ENCODE data around the gene NMRK1.

Gene NMRK1

GRCh38 chr9:75101004-75101588, 13.1 kb upstream of the NMRK1 start:
- DNase-seq: no peak

GRCh38 chr9:75096796-75097195, 8.8 kb upstream of the NMRK1 start:
- no peak for DNase-seq

- DNase-seq: no peak
These were observed 4.8 kb upstream of the NMRK1 start for GRCh38 chr9:75092766-75093165.

GRCh38 chr9:75090579-75090978, 2.6 kb upstream of the NMRK1 start:
- DNase-seq: no peak

GRCh38 chr9:75089373-75089766, 1.4 kb upstream of the NMRK1 start:
- no peak for DNase-seq

- peak; percentile 69 for DNase-seq
These were observed 854 bp upstream of the NMRK1 start for GRCh38 chr9:75088646-75089372.

GRCh38 chr9:75087289-75087823, 599 bp downstream of the NMRK1 start:
- DNase-seq: peak; percentile 35

- DNase-seq: no peak
These were observed 1.2 kb downstream of the NMRK1 start for GRCh38 chr9:75086541-75087288.

GRCh38 chr9:75085640-75086039, 2.3 kb downstream of the NMRK1 start:
- DNase-seq: no peak

GRCh38 chr9:75084081-75084672, 3.8 kb downstream of the NMRK1 start:
- DNase-seq: no peak

- no peak for DNase-seq
These were observed 4.6 kb downstream of the NMRK1 start for GRCh38 chr9:75083188-75083970.

GRCh38 chr9:75081632-75082031, 6.3 kb downstream of the NMRK1 start:
- no peak for DNase-seq

GRCh38 chr9:75072895-75073294, 15.1 kb downstream of the NMRK1 start:
- DNase-seq: no peak

- no peak for DNase-seq
These were observed 16.3 kb downstream of the NMRK1 start for GRCh38 chr9:75071530-75072122.

- no peak for DNase-seq
These were observed 18.8 kb downstream of the NMRK1 start for GRCh38 chr9:75069171-75069570.

- DNase-seq: no peak
These were observed 20.1 kb downstream of the NMRK1 start for GRCh38 chr9:75067894-75068293.

- no peak for DNase-seq
These were observed 22.4 kb downstream of the NMRK1 start for GRCh38 chr9:75065510-75065909.

GRCh38 chr9:75064307-75065025, 23.5 kb downstream of the NMRK1 start:
- DNase-seq: no peak

- DNase-seq: no peak
These were observed 24.2 kb downstream of the NMRK1 start for GRCh38 chr9:75063556-75064305.

- DNase-seq: no peak
These were observed 26.8 kb downstream of the NMRK1 start for GRCh38 chr9:75061169-75061568.
